ENCODE results near the gene FAR2.

GRCh38 chr12:29306682-29307081 lies 157.6 kb downstream of the FAR2 start:
- TF ChIP-seq CTCF (IDR thresholded peaks at IDR 0.05; ENCODE audit: low read depth, low read length, missing input control) (no peak), ZBTB33 (IDR thresholded peaks at IDR 0.05) (no peak)
- TF ChIP-seq, protein P1, sequence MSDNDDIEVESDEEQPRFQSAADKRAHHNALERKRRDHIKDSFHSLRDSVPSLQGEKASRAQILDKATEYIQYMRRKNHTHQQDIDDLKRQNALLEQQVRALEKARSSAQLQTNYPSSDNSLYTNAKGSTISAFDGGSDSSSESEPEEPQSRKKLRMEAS (IDR thresholded peaks at IDR 0.05): no peak
